Parathyroid adenoma (tissue), 2 donors: ENCODE data around the gene SETD2.

ENCODE experiments used
- H2AFZ ChIP-seq: fragments of 300-600 bp; sonication (generic); one replicate; pipeline ENCODE4 v1.7.0; 2017; ENCODE audit warnings: antibody characterized with exemption, mild to moderate bottlenecking
- H3K27ac ChIP-seq: fragments of 300-600 bp; sonication (generic); one replicate; pipeline ENCODE4 v1.7.0; 2017
- H3K27me3 ChIP-seq: fragments of 300-600 bp; sonication (generic); one replicate; pipeline ENCODE4 v1.7.0; 2017; ENCODE audit warnings: low read length; ENCODE audit not compliant: control insufficient read depth, insufficient read depth
- H3K36me3 ChIP-seq: fragments of 300-600 bp; sonication (generic); one replicate; pipeline ENCODE4 v1.7.0; 2017; ENCODE audit warnings: low read length; ENCODE audit not compliant: control insufficient read depth, insufficient read depth
- H3K4me1 ChIP-seq: fragments of 300-600 bp; sonication (generic); one replicate; pipeline ENCODE4 v1.7.0; 2017; ENCODE audit warnings: control low read depth
- H3K4me2 ChIP-seq: fragments of 300-600 bp; sonication (generic); one replicate; pipeline ENCODE4 v1.7.0; 2017; ENCODE audit warnings: low read length
- H3K4me3 ChIP-seq: fragments of 300-600 bp; sonication (generic); one replicate; pipeline ENCODE4 v1.7.0; 2017; ENCODE audit warnings: low read depth, low read length
- H3K79me2 ChIP-seq: fragments of 300-600 bp; sonication (generic); one replicate; pipeline ENCODE4 v1.7.0; 2017; ENCODE audit warnings: control low read depth
- H3K9ac ChIP-seq: fragments of 300-600 bp; sonication (generic); one replicate; pipeline ENCODE4 v1.7.0; 2017; ENCODE audit warnings: mild to moderate bottlenecking
- H3K9me3 ChIP-seq: fragments of 300-600 bp; sonication (generic); one replicate; pipeline ENCODE4 v1.7.0; 2017; ENCODE audit warnings: low read length; ENCODE audit not compliant: control insufficient read depth
- CTCF ChIP-seq: fragments of 300-600 bp; sonication (generic); IDR thresholded peaks from one replicate; pipeline ENCODE4 v1.7.0; 2017; ENCODE audit warnings: antibody characterized with exemption, mild to moderate bottlenecking
- donor health status: primary hyperparathyroidism.

The SETD2 gene

GRCh38 chr3:46971742-46972141 lies 192.2 kb downstream of the SETD2 start:
- Histone ChIP-seq H3K9ac (no peak overlapping the region), H3K4me1 (peaks cover 25% of the 10 kb centered on the region)

GRCh38 chr3:46971151-46971550 lies 192.8 kb downstream of the SETD2 start:
- H3K4me1 ChIP-seq, result peaks cover 25% of the 10 kb centered on the region
- no peak overlapping the region for H2AFZ ChIP-seq
- no peak overlapping the region for H3K4me3 ChIP-seq
- TF ChIP-seq CTCF, result no peak
- peaks cover 82% of the 10 kb centered on the region for H3K79me2 ChIP-seq
- peak overlapping the region; percentile 40 for H3K27ac ChIP-seq
- peak overlapping the region; percentile 3 for H3K4me2 ChIP-seq
- no peak overlapping the region for H3K9ac ChIP-seq
- no peaks in the 10 kb centered on the region for H3K9me3 ChIP-seq
- H3K27me3 ChIP-seq, result no peaks in the 10 kb centered on the region
- H3K36me3 ChIP-seq, result no peaks in the 10 kb centered on the region

More at GRCh38 chr3:46971742-46972141, 192.2 kb downstream of the SETD2 start:
- H3K4me2 ChIP-seq, result no peak overlapping the region
- no peaks in the 10 kb centered on the region for H3K36me3 ChIP-seq
- no peak for TF ChIP-seq CTCF
- H3K27ac ChIP-seq, result no peak overlapping the region
- H2AFZ ChIP-seq, result no peak overlapping the region
- H3K9me3 ChIP-seq, result no peaks in the 10 kb centered on the region
- H3K27me3 ChIP-seq, result no peaks in the 10 kb centered on the region
- no peak overlapping the region for H3K4me3 ChIP-seq
- H3K79me2 ChIP-seq, result peaks cover 80% of the 10 kb centered on the region

GRCh38 chr3:46970391-46971091 lies 193.4 kb downstream of the SETD2 start:
- Histone ChIP-seq H3K4me2 (peak overlapping the region; percentile 3), H3K79me2 (peaks cover 80% of the 10 kb centered on the region), H2AFZ (no peak overlapping the region), H3K4me3 (no peak overlapping the region), H3K9me3 (no peaks in the 10 kb centered on the region), H3K27ac (peak overlapping the region; percentile 40), H3K9ac (no peak overlapping the region), H3K36me3 (no peaks in the 10 kb centered on the region), H3K27me3 (no peaks in the 10 kb centered on the region), H3K4me1 (peaks cover 28% of the 10 kb centered on the region)
- TF ChIP-seq CTCF, result no peak

GRCh38 chr3:46968783-46969428 lies 195.0 kb downstream of the SETD2 start:
- TF ChIP-seq CTCF, result no peak
- H3K27ac ChIP-seq, result no peak overlapping the region
- H3K9ac ChIP-seq, result no peak overlapping the region
- peaks cover 32% of the 10 kb centered on the region for H3K4me1 ChIP-seq
- no peaks in the 10 kb centered on the region for H3K9me3 ChIP-seq
- H3K79me2 ChIP-seq, result peaks cover 72% of the 10 kb centered on the region
- H3K27me3 ChIP-seq, result no peaks in the 10 kb centered on the region
- H3K36me3 ChIP-seq, result no peaks in the 10 kb centered on the region
- no peak overlapping the region for H2AFZ ChIP-seq
- H3K4me3 ChIP-seq, result no peak overlapping the region
- no peak overlapping the region for H3K4me2 ChIP-seq

- Histone ChIP-seq H3K36me3 (no peaks in the 10 kb centered on the region), H3K9ac (no peak overlapping the region), H3K79me2 (peaks cover 58% of the 10 kb centered on the region), H3K9me3 (no peaks in the 10 kb centered on the region), H3K4me2 (peak overlapping the region; percentile 0), H3K27ac (peak overlapping the region; percentile 21), H2AFZ (no peak overlapping the region), H3K4me3 (no peak overlapping the region), H3K27me3 (no peaks in the 10 kb centered on the region), H3K4me1 (peaks cover 36% of the 10 kb centered on the region)
- peak; percentile 6 for TF ChIP-seq CTCF
Measured at GRCh38 chr3:46966811-46967210, 197.1 kb downstream of the SETD2 start.
